Choroid plexus epithelial cell (primary cell): ENCODE data around the gene ELAVL1.

ENCODE experiments used
- DNase-seq: peaks from one replicate; pipeline ENCODE4 v3.0.0-alpha.2; 2010; ENCODE audit warnings: low read depth
- H3K4me3 ChIP-seq: 2 replicates; pipeline ENCODE4 v1.5.1; 2011; ENCODE audit warnings: low read depth, mild to moderate bottlenecking, control low read depth, low read length, moderate library complexity
- TF ChIP-seq, protein P1 (sequence below): conservative IDR thresholded peaks from 2 replicates; pipeline ENCODE4 v1.5.1; 2011; ENCODE audit warnings: low read depth, mild to moderate bottlenecking, control low read depth, inconsistent platforms, low read length, moderate library complexity

ELAVL1 gene

DNA sequence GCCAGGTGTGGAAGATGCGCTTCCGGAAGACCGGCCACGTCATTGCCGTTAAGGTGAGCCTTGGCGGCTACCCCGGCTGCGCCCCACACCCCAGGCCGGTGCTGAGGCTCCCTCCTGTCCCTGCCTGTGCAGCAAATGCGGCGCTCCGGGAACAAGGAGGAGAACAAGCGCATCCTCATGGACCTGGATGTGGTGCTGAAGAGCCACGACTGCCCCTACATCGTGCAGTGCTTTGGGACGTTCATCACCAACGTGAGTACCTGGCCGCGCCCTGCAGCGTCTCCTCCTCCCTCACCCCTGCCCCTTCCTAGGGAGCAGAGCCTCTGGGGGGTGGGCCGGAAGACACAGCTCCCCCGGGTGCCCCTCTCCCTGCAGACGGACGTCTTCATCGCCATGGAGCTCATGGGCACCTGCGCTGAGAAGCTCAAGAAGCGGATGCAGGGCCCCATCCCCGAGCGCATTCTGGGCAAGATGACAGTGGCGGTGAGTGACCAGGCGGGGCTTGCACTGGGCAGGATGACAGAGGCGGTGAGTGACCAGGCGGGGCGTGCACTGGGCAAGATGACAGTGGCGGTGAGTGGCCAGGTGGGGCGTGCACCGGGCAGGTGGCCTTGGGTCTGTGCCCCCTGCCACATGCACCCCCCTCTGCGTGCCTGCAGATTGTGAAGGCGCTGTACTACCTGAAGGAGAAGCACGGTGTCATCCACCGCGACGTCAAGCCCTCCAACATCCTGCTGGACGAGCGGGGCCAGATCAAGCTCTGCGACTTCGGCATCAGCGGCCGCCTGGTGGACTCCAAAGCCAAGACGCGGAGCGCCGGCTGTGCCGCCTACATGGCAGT, 94.9 kb downstream of the ELAVL1 start:
- H3K4me3 ChIP-seq = no peak overlapping the region
- no peak for DNase-seq
- TF ChIP-seq, protein P1, sequence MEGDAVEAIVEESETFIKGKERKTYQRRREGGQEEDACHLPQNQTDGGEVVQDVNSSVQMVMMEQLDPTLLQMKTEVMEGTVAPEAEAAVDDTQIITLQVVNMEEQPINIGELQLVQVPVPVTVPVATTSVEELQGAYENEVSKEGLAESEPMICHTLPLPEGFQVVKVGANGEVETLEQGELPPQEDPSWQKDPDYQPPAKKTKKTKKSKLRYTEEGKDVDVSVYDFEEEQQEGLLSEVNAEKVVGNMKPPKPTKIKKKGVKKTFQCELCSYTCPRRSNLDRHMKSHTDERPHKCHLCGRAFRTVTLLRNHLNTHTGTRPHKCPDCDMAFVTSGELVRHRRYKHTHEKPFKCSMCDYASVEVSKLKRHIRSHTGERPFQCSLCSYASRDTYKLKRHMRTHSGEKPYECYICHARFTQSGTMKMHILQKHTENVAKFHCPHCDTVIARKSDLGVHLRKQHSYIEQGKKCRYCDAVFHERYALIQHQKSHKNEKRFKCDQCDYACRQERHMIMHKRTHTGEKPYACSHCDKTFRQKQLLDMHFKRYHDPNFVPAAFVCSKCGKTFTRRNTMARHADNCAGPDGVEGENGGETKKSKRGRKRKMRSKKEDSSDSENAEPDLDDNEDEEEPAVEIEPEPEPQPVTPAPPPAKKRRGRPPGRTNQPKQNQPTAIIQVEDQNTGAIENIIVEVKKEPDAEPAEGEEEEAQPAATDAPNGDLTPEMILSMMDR = no peak

DNA sequence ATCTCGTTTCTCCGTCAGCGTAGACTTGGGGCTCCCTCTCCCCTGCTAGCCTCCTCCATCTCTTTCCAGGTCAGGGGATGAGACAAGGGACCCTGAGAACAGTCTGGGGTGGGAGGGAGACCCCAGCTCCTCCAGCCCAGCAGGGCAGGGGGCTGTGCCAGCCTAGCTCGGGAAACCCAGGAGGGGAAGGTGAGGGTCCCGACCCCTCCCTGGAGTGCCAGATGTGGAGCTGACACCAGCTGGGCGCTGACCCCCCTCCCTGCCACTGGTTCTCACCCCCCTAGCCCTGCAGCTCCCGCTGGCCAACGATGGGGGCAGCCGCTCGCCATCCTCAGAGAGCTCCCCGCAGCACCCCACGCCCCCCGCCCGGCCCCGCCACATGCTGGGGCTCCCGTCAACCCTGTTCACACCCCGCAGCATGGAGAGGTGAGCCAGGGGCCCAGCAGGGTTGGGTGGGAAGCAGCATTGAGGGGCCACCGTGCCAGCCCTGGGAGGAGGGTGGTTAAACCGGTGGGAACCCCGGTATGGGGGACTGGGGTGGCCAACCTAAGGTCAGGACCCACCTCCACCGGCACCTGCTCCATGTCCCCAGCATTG, 95.9 kb downstream of the ELAVL1 start:
- TF ChIP-seq, protein P1 = no peak
- H3K4me3 ChIP-seq = no peak overlapping the region
- no peak for DNase-seq

DNA sequence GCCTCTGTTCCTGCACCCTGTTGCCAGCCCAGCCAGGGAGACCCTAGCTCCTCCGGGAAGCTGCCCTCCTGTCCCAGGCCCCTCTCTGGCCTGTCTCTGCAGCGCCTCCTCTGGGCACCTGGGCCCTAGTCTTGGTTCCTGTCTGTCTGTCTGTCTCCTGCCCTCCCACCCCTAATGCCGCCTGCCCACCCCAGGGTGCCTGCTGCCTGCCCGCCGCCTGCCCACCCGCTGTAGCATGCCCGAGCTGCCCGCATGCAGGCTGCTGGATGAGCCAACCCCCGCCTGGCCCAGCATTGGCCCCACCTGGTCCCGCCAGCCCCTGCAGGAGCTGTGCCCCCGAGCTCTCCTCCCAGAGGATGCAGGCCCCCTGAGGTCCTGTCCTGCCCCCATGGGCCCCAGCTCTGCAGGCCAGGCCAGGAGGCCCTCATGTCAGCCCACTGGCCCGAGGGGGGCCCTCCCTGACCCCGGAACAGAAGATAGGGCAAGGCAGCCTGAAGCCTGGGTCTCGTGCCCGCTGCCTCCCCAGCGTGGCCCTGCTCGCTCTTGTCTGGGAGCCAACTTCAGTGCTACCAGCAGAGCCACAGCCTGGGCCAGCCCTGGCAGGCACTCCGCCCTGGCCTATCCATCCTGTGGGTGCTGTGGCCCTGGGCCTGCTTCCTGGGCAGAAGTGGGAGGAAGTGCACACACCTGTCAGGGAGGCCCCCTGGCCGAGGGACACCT, 96.5 kb downstream of the ELAVL1 start:
- no peak for DNase-seq
- H3K4me3 ChIP-seq = no peak overlapping the region
- TF ChIP-seq, protein P1 = peak; percentile 13
